GM12891 (cell line): ENCODE results near the gene B3GALT4.

ENCODE experiments used
- POLR2A ChIP-seq: IDR thresholded peaks from 2 replicates; pipeline ENCODE4 v1.6.1; 2011; ENCODE audit warnings: low read depth, low read length, control low read depth
- POLR2AphosphoS5 ChIP-seq: IDR thresholded peaks from 2 replicates; pipeline ENCODE4 v1.6.1; 2011; ENCODE audit warnings: low read depth, low read length, control low read depth
- SPI1 ChIP-seq: IDR thresholded peaks from 2 replicates; pipeline ENCODE4 v1.6.1; 2011; ENCODE audit warnings: low read depth, low read length, control low read depth
- TAF1 ChIP-seq: IDR thresholded peaks from 2 replicates; pipeline ENCODE4 v1.6.1; 2011; ENCODE audit warnings: low read depth, low read length, control low read depth

DNA sequence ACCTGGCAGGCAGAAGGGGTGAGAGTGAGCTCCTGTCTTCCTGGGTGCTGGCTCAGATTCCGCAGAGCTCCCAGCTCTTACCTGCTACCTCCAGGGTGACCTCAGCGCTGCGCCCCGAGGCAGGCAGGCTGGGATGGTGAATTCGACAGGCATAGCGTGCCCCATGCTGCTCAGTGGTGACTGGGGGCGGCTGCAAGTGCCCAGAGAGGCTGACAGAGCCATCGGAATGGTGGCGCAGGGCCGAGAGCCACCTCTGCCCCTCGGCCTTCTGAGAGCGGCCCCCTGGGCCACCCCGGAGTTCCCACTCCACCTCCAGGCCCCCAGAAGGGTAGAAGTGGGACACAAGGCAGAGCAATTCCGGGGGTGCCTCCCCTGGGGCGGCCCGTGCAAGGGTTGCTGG, 27.3 kb downstream of the B3GALT4 start:
- TF ChIP-seq POLR2AphosphoS5: no peak
- TF ChIP-seq POLR2A: no peak
- no peak for TF ChIP-seq TAF1
- TF ChIP-seq SPI1: no peak
